DOHH2 (cell line): ENCODE data around the gene HORMAD2.

Experiments
- EZH2phosphoT487 ChIP-seq: fragments of 200-600 bp; sonication (generic); IDR thresholded peaks from 2 replicates; pipeline ENCODE4 v1.6.1; 2017; ENCODE audit warnings: borderline replicate concordance, mild to moderate bottlenecking, antibody characterized with exemption, low read length, moderate library complexity, mixed read lengths
- TF ChIP-seq, protein P1 (sequence below): fragments of 200-600 bp; sonication (generic); IDR thresholded peaks from one replicate; pipeline ENCODE4 v1.5.1; 2014; ENCODE audit warnings: antibody characterized with exemption, mild to moderate bottlenecking, low read depth, low read length; ENCODE audit not compliant: poor library complexity, severe bottlenecking

DNA sequence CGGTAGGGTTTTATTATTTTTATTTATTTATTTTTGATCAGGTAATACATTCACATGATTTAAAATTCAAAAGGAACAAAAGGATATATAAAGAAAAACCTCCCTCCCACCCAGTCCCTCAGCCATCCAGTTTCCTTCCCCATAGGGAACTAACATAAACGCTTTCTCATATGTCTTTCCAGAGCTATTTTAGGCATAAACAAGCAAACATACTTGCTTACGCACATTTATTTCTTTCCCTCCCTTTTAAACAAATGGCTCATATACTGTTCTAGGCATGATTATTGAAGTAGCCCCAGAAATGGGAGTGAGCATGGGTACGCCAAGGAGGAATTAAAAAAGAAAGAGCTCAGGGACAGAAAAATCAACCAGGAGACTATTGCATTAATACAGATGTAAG, 102.6 kb downstream of the HORMAD2 start:
- no peak for TF ChIP-seq EZH2phosphoT487
- TF ChIP-seq, protein P1, sequence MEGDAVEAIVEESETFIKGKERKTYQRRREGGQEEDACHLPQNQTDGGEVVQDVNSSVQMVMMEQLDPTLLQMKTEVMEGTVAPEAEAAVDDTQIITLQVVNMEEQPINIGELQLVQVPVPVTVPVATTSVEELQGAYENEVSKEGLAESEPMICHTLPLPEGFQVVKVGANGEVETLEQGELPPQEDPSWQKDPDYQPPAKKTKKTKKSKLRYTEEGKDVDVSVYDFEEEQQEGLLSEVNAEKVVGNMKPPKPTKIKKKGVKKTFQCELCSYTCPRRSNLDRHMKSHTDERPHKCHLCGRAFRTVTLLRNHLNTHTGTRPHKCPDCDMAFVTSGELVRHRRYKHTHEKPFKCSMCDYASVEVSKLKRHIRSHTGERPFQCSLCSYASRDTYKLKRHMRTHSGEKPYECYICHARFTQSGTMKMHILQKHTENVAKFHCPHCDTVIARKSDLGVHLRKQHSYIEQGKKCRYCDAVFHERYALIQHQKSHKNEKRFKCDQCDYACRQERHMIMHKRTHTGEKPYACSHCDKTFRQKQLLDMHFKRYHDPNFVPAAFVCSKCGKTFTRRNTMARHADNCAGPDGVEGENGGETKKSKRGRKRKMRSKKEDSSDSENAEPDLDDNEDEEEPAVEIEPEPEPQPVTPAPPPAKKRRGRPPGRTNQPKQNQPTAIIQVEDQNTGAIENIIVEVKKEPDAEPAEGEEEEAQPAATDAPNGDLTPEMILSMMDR = no peak
